K562 (cell line): ENCODE measurements around the gene RAB3D. TPM values are rescaled to one million over a fixed set of nuclear protein-coding genes. Genes with fewer than 3 reads are reported as not detected.

Experiments used
- BCOR ChIP-seq: fragments of 450-650 bp; IDR thresholded peaks from 2 replicates; pipeline ENCODE4 v1.6.1; 2016
- DIDO1 ChIP-seq: fragments of 450-650 bp; IDR thresholded peaks from 2 replicates; pipeline ENCODE4 v1.6.1; 2016; ENCODE audit warnings: low read depth, missing biosample characterization, missing genetic modification characterization
- IFI16 ChIP-seq: fragments of 250-450 bp; sonication (Bioruptor Pico); IDR thresholded peaks from 2 replicates; pipeline ENCODE4 v2.1.2; 2022; ENCODE audit warnings: mild to moderate bottlenecking, inconsistent platforms
- KHSRP ChIP-seq: fragments of 450-650 bp; IDR thresholded peaks from 2 replicates; pipeline ENCODE4 v1.6.1; 2017
- NFE2L1 ChIP-seq: fragments of 450-650 bp; IDR thresholded peaks from 2 replicates; pipeline ENCODE4 v1.6.1; 2016; ENCODE audit warnings: missing genetic modification characterization, low read depth, mild to moderate bottlenecking, missing compliant biosample characterization, moderate library complexity, borderline replicate concordance
- PRPF4 ChIP-seq: fragments of 200-400 bp; formaldehyde crosslinking; IDR thresholded peaks from one replicate; pipeline ENCODE4 v1.6.1; 2017; ENCODE audit warnings: low read length, low read depth, mild to moderate bottlenecking; ENCODE audit not compliant: insufficient read depth, poor library complexity, severe bottlenecking
- STAT5A ChIP-seq: IDR thresholded peaks from 2 replicates; pipeline ENCODE4 v1.6.1; 2012; ENCODE audit warnings: low read length, inconsistent platforms, borderline replicate concordance
- SUPT5H ChIP-seq: fragments of 450-650 bp; IDR thresholded peaks from 2 replicates; pipeline ENCODE4 v1.6.1; 2016
- ZFX ChIP-seq: sonication (generic); formaldehyde crosslinking; IDR thresholded peaks from 2 replicates; pipeline ENCODE4 v1.8.0; 2022; ENCODE audit warnings: mild to moderate bottlenecking, missing genetic modification reagents, moderate library complexity
- ZNF175 ChIP-seq: fragments of 200-800 bp; sonication (Bioruptor generic); IDR thresholded peaks from 2 replicates; pipeline ENCODE4 v1.6.1; 2016; ENCODE audit warnings: low read depth, mild to moderate bottlenecking, missing genetic modification characterization, missing compliant biosample characterization
- ZNF444 ChIP-seq: fragments of 250-450 bp; sonication (Bioruptor Pico); IDR thresholded peaks from 2 replicates; pipeline ENCODE4 v1.4.0; 2020; ENCODE audit warnings: mild to moderate bottlenecking, moderate library complexity
- ZNF77 ChIP-seq: fragments of 250-450 bp; sonication (Bioruptor Pico); IDR thresholded peaks from 2 replicates; pipeline ENCODE4 v1.5.0; 2020
- ZSCAN29 ChIP-seq: fragments of 450-650 bp; IDR thresholded peaks from 2 replicates; pipeline ENCODE4 v1.6.1; 2017
- polyA plus RNA-seq, 8 experiments: library from polyadenylated mRNA; depleted of rRNA in 4 of 8; stranded (reverse) in 5 of 8; unstranded in 3 of 8; fragments of >200 nt; fragmentation: Nextera tagmentation in 2 of 8; fragmentation: Illumina TruSeq in 1 of 8; extraction: Ambion mirVana in 2 of 8; extraction: Trizol in 1 of 8; gene quantifications; 2 replicates each; pipeline versions ENCODE4 v1.2.1 to v1.2.3, GENCODE V29; 2011 to 2014; ENCODE audit warnings: inconsistent platforms in 1 of 8, missing spikeins in 1 of 8
- total RNA-seq, 7 experiments: library from RNA; depleted of rRNA in 6 of 7; stranded (reverse); fragments of >200 nt in 6 of 7; fragmentation: Illumina TruSeq in 2 of 7; extraction: Trizol in 2 of 7; gene quantifications; 2 replicates each; pipeline versions ENCODE4 v1.2.1 to v1.2.3, GENCODE V29; 2011 to 2021; ENCODE audit warnings: low replicate concordance in 1 of 7
- TF ChIP-seq, protein P1 (sequence below), 2 experiments: fragments of 450-650 bp; formaldehyde crosslinking in 1 of 2; IDR thresholded peaks; 2 replicates each; pipeline versions ENCODE4 v1.4.0 to v1.6.1; 2014 to 2020; ENCODE audit warnings: mild to moderate bottlenecking in 2 of 2, borderline replicate concordance in 1 of 2, low read depth in 1 of 2
- TF ChIP-seq, protein P2 (sequence below): fragments of 250-450 bp; sonication (Bioruptor Pico); IDR thresholded peaks from 2 replicates; pipeline ENCODE4 v1.8.0; 2022; ENCODE audit warnings: inconsistent platforms, mild to moderate bottlenecking, moderate library complexity, borderline replicate concordance
- TF ChIP-seq, protein P3 (sequence below): IDR thresholded peaks from 2 replicates; pipeline ENCODE4 v1.6.1; 2011; ENCODE audit warnings: borderline replicate concordance, low read depth, mild to moderate bottlenecking, moderate library complexity, low read length; ENCODE audit not compliant: insufficient read depth, poor library complexity, severe bottlenecking

The RAB3D gene
- total and polyA plus RNA-seq, 9 of the 15 experiments (the other 6 are each of a cell fraction or from before 2014, with no cell fraction given), result 0.34 to 3.3 (median 1.3) TPM

DNA sequence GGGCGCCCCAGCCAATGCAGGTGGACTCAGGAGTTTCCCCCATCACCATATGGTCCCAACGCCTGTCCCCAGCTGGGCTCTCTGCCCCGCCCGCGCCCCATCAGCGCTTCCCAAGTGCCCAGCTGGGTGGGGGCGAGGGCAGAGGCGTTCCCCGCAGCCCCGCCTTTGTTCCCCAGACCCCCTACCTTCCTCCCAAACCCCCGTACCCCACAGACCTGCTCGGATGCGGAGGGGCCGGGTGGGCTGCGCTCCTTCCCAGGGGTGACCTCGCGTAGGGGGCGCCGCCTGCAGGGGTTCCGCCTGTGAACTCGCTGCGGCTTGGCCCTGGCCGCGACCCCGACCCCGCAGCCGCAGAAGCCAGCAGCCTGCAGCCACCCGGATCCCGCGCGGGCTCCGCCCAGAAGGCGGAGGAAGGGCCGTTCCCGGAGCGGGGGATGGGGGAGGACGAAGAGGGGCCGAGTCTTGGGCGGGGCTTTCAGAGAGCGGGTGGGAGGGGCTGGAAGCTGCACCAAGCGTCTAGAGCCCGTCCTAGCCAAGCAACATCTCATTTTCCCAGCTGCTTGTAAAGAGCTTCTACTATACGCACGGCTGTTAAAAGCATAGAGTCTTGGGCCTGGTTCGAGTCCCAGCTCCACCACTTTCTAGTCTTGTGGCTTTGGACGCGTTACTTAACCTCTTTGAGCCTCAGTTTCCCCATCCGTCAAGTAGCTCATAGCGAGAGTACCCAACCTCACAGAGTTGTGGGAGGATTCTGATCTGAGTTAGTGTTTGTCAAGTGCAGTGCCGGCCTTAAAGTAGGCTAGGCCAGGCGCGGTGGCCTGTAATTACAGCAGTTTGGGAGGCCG is at the start of gene RAB3D (continued):
- TF ChIP-seq, protein P1, sequence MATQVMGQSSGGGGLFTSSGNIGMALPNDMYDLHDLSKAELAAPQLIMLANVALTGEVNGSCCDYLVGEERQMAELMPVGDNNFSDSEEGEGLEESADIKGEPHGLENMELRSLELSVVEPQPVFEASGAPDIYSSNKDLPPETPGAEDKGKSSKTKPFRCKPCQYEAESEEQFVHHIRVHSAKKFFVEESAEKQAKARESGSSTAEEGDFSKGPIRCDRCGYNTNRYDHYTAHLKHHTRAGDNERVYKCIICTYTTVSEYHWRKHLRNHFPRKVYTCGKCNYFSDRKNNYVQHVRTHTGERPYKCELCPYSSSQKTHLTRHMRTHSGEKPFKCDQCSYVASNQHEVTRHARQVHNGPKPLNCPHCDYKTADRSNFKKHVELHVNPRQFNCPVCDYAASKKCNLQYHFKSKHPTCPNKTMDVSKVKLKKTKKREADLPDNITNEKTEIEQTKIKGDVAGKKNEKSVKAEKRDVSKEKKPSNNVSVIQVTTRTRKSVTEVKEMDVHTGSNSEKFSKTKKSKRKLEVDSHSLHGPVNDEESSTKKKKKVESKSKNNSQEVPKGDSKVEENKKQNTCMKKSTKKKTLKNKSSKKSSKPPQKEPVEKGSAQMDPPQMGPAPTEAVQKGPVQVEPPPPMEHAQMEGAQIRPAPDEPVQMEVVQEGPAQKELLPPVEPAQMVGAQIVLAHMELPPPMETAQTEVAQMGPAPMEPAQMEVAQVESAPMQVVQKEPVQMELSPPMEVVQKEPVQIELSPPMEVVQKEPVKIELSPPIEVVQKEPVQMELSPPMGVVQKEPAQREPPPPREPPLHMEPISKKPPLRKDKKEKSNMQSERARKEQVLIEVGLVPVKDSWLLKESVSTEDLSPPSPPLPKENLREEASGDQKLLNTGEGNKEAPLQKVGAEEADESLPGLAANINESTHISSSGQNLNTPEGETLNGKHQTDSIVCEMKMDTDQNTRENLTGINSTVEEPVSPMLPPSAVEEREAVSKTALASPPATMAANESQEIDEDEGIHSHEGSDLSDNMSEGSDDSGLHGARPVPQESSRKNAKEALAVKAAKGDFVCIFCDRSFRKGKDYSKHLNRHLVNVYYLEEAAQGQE (IDR thresholded peaks at IDR 0.05; ENCODE audit: borderline replicate concordance), result peak; percentile 6; the same call in 1 of the 2 replicates
- TF ChIP-seq, protein P1 (CRISPR knock-in tag; IDR thresholded peaks at IDR 0.05; ENCODE audit: low read depth), result no peak
- TF ChIP-seq ZNF77, result no peak
- TF ChIP-seq SUPT5H, result 0 out of 2 replicates have a peak, but pooled peaks have one; percentile 36
- no peak for TF ChIP-seq KHSRP
- no peak for TF ChIP-seq IFI16
- TF ChIP-seq NFE2L1, result no peak
- TF ChIP-seq ZSCAN29, result no peak
- no peak for TF ChIP-seq ZNF444 (CRISPR knock-in tag)
- peak; percentile 13; the same call in 1 of the 2 replicates for TF ChIP-seq ZFX (CRISPR knock-in tag)
- TF ChIP-seq ZNF175, result no peak
- peak; percentile 69 for TF ChIP-seq BCOR
- TF ChIP-seq STAT5A, result no peak
- TF ChIP-seq DIDO1 (tag), result no peak
- TF ChIP-seq, protein P2, sequence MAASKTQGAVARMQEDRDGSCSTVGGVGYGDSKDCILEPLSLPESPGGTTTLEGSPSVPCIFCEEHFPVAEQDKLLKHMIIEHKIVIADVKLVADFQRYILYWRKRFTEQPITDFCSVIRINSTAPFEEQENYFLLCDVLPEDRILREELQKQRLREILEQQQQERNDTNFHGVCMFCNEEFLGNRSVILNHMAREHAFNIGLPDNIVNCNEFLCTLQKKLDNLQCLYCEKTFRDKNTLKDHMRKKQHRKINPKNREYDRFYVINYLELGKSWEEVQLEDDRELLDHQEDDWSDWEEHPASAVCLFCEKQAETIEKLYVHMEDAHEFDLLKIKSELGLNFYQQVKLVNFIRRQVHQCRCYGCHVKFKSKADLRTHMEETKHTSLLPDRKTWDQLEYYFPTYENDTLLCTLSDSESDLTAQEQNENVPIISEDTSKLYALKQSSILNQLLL, result no peak
- TF ChIP-seq PRPF4, result no peak
- TF ChIP-seq, protein P3, sequence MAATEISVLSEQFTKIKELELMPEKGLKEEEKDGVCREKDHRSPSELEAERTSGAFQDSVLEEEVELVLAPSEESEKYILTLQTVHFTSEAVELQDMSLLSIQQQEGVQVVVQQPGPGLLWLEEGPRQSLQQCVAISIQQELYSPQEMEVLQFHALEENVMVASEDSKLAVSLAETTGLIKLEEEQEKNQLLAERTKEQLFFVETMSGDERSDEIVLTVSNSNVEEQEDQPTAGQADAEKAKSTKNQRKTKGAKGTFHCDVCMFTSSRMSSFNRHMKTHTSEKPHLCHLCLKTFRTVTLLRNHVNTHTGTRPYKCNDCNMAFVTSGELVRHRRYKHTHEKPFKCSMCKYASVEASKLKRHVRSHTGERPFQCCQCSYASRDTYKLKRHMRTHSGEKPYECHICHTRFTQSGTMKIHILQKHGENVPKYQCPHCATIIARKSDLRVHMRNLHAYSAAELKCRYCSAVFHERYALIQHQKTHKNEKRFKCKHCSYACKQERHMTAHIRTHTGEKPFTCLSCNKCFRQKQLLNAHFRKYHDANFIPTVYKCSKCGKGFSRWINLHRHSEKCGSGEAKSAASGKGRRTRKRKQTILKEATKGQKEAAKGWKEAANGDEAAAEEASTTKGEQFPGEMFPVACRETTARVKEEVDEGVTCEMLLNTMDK, result no peak
